Mesodermal cell (in vitro differentiated cells): ENCODE measurements around the gene IMPG2.

Source experiments
- H3K27ac ChIP-seq: 2 replicates; pipeline ENCODE4 v1.7.0; 2013; ENCODE audit warnings: mild to moderate bottlenecking, low read depth, low read length, moderate library complexity; ENCODE audit not compliant: severe bottlenecking
- H3K36me3 ChIP-seq: 2 replicates; pipeline ENCODE4 v1.7.1; 2013; ENCODE audit warnings: mild to moderate bottlenecking, low read length, moderate library complexity; ENCODE audit not compliant: control insufficient read depth, insufficient read depth
- H3K4me1 ChIP-seq: one replicate; pipeline ENCODE4 v1.7.1; 2013; ENCODE audit warnings: mild to moderate bottlenecking, low read length; ENCODE audit not compliant: insufficient read depth, control insufficient read depth, poor library complexity, severe bottlenecking
- H3K4me3 ChIP-seq: 2 replicates; pipeline ENCODE4 v1.7.0; 2013; ENCODE audit warnings: low read length, control low read depth, mild to moderate bottlenecking; ENCODE audit not compliant: insufficient read depth, poor library complexity, severe bottlenecking; ENCODE audit errors: extremely low read depth
- H3K9me3 ChIP-seq: 2 replicates; pipeline ENCODE4 v1.7.1; 2013; ENCODE audit warnings: mild to moderate bottlenecking, low read length, moderate library complexity; ENCODE audit not compliant: control insufficient read depth
- WGBS, 2 experiments: methylation state at CpG; one replicate each; pipeline ENCODE4 v1.1.5; 2013; ENCODE audit warnings: missing lambda C conversion rate in 2 of 2; ENCODE audit not compliant: insufficient coverage in 2 of 2; 5-methylcytosine and 5-hydroxymethylcytosine counted together

Gene IMPG2

DNA sequence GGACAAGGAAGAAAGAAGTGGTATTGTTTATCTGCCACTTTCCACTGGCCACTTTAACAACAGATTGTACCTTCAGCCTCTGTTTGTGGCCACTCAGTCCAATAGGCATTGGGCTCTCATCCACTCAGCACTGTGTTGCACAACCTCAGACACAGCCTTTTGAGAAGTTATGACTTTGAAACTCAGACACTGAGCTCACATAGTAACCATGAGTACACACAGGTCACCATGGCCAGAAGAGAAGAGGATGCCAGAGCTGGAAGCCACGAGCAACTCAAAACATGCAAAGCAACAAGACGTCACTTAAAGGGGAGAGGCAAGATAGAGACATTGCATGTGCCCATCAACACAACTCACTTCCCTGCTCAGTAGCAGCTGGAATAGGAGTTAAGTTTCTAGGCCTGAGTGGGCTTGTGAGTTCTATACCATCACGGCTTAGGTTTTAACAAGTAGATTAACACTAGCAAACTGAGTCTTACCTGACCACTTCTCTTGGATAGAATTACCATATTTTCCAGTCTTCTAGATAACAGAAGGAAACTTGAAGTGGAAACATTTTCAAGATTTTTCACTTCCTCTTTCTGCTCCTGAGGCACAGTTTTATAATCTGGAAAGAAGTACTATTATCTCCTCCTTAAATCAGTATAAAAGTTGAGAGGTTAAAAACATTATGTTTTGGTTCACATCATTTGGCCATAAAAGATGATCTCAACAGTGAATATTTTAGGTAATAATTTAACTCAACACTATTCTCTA, 103.5 kb downstream of the IMPG2 start:
- no peak overlapping the region for H3K27ac ChIP-seq
- no peak overlapping the region for H3K4me3 ChIP-seq
- 94% methylated on average over 2 of the region's 3 CpGs; no CpG with 5 or more reads in 1 of the 2 experiments for WGBS, 2 experiments
- no peaks in the 10 kb centered on the region for H3K36me3 ChIP-seq
- peaks cover 23% of the 10 kb centered on the region for H3K9me3 ChIP-seq
- no peaks in the 10 kb centered on the region for H3K4me1 ChIP-seq

DNA sequence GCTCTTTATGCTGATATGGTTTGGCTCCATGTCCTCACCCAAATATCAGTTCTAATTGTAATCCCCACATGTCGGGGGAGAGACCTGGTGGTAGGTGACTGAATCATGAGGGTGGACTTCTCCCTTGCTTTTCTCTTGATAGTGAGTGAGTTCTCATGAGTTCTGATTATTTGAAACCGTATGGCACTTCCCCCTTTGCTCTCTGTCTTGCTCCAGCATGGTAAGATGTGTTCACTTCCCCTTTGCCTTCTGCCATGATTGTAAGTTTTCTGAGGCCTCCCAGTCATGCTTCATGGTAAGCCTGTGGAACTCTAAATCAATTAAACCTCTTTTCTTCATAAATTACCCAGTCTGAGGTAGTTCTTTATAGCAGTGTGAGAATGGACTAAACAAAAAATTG, 107.6 kb downstream of the IMPG2 start:
- Histone ChIP-seq H3K36me3 (no peaks in the 10 kb centered on the region), H3K9me3 (peaks cover 12% of the 10 kb centered on the region), H3K4me1 (no peaks in the 10 kb centered on the region), H3K4me3 (no peak overlapping the region), H3K27ac (no peak overlapping the region)
- WGBS, 2 experiments, result 72% methylated on average over 2 of the region's 2 CpGs; no CpG with 5 or more reads in 1 of the 2 experiments

DNA sequence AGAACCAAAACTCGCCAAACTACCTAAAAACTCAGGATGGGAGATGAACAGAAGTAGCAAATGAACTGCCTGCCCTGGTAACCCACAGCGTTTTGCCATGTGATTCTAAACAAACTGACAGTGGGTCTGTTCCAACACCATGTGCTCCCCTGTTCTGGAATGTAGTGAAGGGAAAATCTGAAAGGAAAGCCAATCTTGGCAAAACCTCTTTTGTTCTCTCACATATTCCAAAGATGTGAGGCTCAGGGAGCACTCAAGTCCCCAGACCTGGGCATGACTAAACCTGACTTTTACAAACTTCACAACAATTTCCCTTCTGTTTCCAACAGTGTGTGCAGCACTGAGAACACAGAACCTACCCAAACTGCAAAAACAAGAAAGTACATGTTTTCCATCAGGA, 116.1 kb downstream of the IMPG2 start:
- Histone ChIP-seq H3K4me1 (no peaks in the 10 kb centered on the region), H3K27ac (no peak overlapping the region), H3K4me3 (no peak overlapping the region), H3K36me3 (no peaks in the 10 kb centered on the region), H3K9me3 (no peaks in the 10 kb centered on the region)
- no CpG with 5 or more reads among the region's 2 CpGs for WGBS, 2 experiments

DNA sequence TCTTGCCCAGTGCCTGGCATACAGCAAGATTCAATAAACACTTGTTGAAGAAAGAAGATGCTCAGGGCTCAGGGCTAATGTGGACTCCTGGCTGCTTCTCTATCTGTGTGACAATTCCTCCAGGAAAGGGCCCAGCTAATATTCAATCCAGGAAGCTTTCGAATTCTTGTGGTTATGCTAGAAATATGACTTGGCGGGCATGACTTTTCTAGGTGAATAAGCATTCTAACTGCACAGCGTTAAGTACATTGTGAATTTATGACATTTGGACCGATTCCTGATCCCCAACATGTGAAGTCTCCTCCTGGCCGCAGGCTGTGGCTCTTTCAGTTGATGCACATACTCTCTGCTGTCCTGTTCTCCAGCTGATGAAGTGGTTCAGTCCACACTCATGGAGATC, 117.0 kb downstream of the IMPG2 start:
- H3K4me1 ChIP-seq, result no peaks in the 10 kb centered on the region
- 96 to 98% methylated on average over 4 to 5 of the region's 5 CpGs for WGBS, 2 experiments
- no peaks in the 10 kb centered on the region for H3K36me3 ChIP-seq
- H3K27ac ChIP-seq, result no peak overlapping the region
- H3K4me3 ChIP-seq, result no peak overlapping the region
- H3K9me3 ChIP-seq, result no peaks in the 10 kb centered on the region

DNA sequence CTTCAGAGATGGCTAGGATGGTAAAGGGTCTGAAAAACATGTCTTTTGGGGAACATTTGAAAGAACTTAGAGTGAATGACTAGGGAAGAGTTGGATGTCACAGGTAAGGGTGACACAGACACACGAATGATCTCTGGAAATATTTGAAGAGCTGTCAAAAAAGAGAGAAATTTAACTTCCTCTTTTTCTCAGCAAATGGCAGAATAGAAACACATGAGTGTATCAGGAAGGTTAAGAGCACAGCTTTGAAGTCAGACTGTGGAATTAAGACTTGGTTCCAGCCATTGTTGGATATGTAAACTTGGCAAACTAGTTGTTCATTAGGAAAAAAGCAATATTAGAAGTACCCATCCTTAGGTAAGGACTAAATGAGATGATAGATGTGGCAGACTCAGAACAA, 117.7 kb downstream of the IMPG2 start:
- Histone ChIP-seq H3K9me3 (no peaks in the 10 kb centered on the region), H3K36me3 (no peaks in the 10 kb centered on the region), H3K4me1 (no peaks in the 10 kb centered on the region), H3K4me3 (no peak overlapping the region), H3K27ac (no peak overlapping the region)
- 87% methylated on average over 1 of the region's 1 CpG; no CpG with 5 or more reads in 1 of the 2 experiments for WGBS, 2 experiments

DNA sequence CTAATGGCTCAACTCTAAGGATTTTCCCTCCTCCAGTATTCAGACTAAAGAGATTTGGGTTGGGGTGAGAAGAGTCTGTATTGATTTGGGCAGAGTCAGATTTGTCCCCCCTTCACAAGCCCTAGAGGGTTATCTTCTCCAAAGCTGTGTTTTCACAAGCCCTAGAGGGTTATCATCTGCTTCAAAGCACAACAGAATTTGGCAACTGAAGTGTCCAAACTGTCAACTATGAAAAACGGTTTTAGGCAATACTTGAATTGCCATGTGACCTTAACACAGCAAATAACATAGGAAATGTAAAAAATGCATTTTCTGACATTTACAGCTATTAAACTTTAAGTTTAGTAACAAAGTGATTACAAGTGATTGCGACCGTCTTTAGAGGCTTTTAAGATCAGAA, 119.9 kb downstream of the IMPG2 start:
- Histone ChIP-seq H3K4me1 (no peaks in the 10 kb centered on the region), H3K4me3 (no peak overlapping the region), H3K9me3 (no peaks in the 10 kb centered on the region), H3K36me3 (no peaks in the 10 kb centered on the region), H3K27ac (no peak overlapping the region)
- WGBS, 2 experiments, result no CpG with 5 or more reads among the region's 3 CpGs

DNA sequence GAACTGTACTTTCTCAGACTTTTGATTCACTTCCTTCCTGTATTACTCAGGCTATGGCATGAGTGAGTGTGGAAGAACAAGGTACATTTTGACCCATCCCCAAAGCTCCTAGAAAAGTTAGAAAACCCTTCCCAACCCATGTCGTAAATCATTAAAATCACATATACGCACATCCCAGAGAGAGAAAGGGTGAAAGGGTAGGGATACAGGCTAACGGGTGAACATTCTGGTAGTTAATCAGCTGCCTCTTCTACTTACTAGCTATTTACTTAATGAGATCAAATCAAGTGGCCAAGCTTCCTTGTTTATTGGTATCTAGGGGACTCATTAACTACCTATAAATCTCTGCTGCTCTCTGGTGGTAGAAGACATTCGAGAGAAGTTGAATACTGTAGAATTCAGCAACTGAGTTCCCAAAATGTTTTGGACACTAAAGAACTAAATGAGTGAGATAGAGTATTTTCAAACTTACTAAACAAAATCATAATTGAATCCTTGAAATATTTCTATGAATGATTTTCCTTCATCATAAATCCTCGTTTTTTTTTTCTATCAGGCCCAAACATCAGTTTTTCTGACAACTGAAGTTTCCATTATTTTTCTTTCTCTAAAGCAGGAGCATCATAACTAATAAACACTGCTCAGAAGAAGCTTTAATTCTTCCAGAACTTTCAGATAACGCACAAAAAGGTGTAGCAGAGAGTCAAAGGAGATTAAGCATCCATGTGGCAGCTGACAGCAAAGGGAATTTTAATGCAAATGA, 124.2 kb downstream of the IMPG2 start:
- Histone ChIP-seq H3K36me3 (no peaks in the 10 kb centered on the region), H3K4me3 (no peak overlapping the region), H3K27ac (no peak overlapping the region), H3K9me3 (peaks cover 4% of the 10 kb centered on the region), H3K4me1 (peaks cover 6% of the 10 kb centered on the region)
- 73% methylated on average over 1 of the region's 6 CpGs; no CpG with 5 or more reads in 1 of the 2 experiments for WGBS, 2 experiments

DNA sequence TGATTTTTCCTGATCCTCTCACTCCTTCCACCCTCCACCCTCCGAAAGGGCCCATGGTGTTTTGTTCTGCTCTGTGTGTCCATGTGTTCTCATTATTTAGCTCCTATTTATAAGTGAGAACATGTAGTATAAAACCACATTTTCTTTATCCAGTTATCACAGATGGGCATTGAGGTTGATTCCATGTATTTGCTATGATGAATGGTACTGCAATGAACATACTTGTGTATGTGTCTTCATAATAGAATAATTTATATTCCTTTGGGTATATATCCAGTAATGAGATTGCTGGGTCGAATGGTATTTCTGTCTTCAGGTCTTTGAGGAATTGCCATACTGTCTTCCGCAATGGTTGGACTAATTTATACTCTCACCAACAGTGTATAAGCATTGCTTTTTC, 126.0 kb downstream of the IMPG2 start:
- 0% methylated on average over 1 of the region's 3 CpGs for WGBS, 2 experiments
- Histone ChIP-seq H3K9me3 (peaks cover 8% of the 10 kb centered on the region), H3K4me3 (no peak overlapping the region), H3K4me1 (peaks cover 6% of the 10 kb centered on the region), H3K27ac (no peak overlapping the region), H3K36me3 (no peaks in the 10 kb centered on the region)

DNA sequence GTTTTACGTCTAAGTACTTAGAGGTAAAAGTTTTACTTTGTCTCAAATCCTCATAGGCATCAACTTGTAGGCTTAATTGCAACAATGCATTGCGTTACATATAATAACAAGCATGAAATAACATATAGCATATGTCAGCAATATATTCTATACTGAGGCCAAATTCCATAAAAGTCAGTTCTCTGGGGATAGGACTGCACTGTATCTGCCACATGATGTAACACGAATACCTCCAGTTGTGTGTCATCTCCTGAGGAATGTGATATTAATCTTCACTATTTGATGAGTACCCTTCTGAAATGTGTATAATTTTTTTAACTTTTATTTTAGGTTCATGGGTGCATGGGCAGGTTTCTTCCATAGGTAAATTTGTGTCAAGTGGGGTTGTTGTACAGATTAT, 126.4 kb downstream of the IMPG2 start:
- Histone ChIP-seq H3K27ac (no peak overlapping the region), H3K9me3 (peaks cover 8% of the 10 kb centered on the region), H3K4me3 (no peak overlapping the region), H3K4me1 (peaks cover 6% of the 10 kb centered on the region), H3K36me3 (no peaks in the 10 kb centered on the region)
- 90% methylated on average over 1 of the region's 3 CpGs; no CpG with 5 or more reads in 1 of the 2 experiments for WGBS, 2 experiments

DNA sequence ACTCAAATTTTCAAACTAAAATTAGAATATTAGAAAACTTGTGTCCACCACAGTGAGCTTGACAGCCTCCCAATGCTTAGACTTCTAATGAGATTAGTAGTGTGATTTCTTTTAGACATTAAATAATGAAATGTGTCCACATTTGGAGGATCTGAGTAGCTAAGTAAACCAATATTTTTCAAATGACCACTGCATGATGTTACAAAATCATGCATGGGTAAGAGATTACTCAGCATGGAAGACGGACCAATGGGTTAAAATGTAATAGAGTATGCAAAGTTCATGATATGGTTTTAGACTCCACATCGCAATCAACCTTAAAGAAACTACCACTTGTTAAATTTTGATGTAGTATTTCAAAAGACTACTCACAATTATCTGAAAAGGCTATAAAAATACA, 130.6 kb downstream of the IMPG2 start:
- peaks cover 6% of the 10 kb centered on the region for H3K4me1 ChIP-seq
- 100% methylated on average over 1 of the region's 2 CpGs; no CpG with 5 or more reads in 1 of the 2 experiments for WGBS, 2 experiments
- no peak overlapping the region for H3K27ac ChIP-seq
- H3K9me3 ChIP-seq, result peaks cover 8% of the 10 kb centered on the region
- no peak overlapping the region for H3K4me3 ChIP-seq
- no peaks in the 10 kb centered on the region for H3K36me3 ChIP-seq

DNA sequence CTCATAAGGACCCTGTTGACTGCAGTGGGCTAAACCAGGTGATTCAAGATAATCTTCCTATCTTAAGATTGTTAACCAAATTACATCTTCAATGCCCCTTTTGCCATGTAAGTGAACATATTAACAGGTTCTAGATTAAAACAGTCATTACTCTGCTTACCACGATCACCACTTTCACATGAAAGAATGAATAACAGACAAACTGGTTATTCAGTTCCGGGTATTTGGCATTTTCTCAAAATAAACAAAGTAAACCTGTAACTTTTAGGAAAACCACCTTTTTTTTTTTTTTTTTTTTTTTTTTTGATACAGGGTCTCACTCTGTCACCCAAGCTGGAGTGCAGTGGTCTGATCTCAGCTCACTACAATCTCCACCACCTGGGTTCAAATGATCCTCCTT, 131.2 kb downstream of the IMPG2 start:
- H3K4me1 ChIP-seq, result peaks cover 6% of the 10 kb centered on the region
- H3K4me3 ChIP-seq, result no peak overlapping the region
- H3K36me3 ChIP-seq, result no peaks in the 10 kb centered on the region
- no peak overlapping the region for H3K27ac ChIP-seq
- WGBS, 2 experiments, result 86 to 100% methylated on average over 1 to 2 of the region's 2 CpGs
- peaks cover 8% of the 10 kb centered on the region for H3K9me3 ChIP-seq
